DMS79 (cell line): ENCODE results near the gene AHRR.

Experiments
- DNase-seq: peaks from one replicate; lab custom pipeline; 2025; lab: John Stamatoyannopoulos, UW

The AHRR gene

DNA sequence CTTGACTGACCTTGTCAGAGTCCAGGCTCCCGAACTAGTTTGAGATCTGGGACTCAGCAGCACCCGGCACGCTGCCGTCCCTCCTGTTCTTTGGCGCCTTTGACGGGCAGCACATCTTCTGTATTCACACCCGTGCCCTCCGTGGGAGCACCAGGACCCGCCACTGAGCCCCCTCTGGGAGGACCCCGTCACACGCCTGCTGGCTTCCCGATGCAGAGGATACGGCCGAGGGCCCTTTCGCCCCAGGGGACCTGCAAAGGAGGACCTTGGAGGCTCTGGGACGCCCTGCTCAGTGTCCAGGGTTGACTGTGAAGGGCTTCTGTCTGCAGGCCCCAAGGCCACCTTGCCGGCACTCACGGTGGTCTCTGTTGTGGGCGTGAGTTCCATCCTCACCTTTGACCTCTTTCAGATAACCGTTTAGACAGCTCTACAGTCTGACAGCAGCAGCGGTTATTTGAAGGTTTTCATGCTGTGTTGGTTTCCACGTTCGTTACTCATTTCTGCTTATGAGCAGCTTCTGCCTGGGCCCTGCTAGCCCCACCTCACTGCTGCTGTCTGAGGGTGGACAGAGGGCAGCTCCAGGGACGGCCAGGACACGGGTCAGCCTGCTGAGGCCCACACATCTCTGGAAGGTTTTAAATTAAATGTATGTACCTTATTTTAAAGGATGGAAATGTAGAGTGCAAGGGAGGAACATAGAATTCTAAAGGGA lies 108.9 kb downstream of the AHRR start:
- DNase-seq: no peak

- DNase-seq: no peak
Measured at GRCh38 chr5:431001-431710, 109.6 kb downstream of the AHRR start.

DNA sequence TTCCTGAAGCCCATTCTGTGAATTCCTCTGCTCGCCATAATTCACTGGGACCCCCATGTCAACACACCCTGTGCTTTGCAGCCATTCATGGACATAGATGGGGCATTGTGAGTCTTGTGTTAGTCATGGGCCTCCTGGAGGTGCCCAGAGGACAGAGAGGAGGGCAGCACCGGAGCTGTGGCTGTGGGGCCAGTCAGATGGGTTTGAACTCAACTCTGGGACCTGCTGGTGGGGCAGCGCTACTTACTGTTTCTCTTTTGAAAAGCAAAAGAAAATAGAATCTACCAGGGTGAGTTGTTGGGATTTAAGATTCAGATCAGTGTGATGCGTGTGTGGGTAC lies 110.2 kb downstream of the AHRR start:
- DNase-seq: no peak

DNA sequence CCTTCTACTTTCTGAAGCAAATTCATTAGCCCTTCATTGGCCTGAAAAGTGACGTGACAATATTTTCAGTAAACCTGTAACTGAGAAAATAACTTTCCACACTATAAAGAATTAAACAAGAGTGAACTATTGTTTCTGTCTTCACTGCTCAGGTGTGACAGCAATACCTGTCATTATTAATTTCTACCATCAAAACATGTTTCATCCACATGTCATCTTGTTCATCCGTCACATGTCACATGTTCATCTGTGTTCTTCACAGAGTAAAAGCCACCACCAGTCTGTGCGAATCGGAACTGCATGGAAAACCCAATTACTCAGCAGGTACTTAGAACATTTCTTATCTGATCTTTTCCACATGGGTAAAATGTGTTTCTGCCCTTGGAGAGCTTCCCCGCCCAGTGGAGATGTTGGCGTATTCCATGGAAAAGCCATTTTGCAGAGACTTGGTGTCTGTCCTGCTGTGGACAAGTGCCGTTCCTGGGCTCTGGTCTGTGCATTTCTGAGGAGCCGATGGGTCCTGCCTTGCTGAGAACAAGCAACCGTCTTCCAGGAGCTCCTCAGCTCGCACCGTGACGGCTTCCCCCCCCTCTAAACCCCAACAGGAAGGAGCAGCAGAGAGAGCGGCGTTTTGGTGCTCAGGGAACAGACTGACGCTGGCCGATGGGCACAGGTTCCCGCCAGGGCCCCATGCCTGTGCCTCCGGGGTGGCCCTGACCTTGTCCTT lies 110.8 kb downstream of the AHRR start:
- no peak for DNase-seq

GRCh38 chr5:432928-433791 lies 111.6 kb downstream of the AHRR start:
- DNase-seq: no peak

GRCh38 chr5:433836-434235 lies 112.3 kb downstream of the AHRR start:
- no peak for DNase-seq

DNA sequence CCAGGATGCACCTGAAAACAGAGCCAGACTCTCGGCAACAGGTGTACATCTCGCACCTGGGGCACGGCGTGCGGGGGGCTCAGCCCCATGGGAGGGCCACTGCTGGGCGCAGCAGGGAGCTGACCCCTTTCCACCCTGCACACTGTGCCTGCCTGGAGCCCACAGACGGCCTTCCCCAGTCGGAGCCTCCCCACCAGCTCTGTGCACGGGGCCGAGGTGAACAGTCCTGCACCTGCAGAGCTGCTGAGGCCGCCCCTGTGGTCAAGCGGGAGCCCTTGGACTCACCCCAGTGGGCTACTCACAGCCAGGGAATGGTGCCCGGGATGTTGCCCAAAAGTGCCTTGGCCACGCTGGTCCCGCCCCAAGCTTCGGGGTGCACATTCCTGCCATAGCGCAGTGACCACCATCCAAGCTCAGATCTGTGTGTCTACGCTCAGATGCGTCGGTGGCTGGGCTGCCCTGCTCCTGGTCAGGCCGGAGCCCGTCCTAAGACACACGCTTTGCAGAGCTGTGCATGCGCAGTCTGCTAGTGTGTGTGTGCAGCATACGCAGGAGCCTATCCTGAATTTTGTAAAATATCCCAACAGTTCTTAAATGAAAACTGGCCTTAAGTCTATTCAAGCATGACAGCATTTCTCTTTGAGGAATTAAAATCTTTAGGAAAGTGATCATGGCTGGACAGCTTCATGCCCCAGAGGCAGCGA lies 113.1 kb downstream of the AHRR start:
- DNase-seq: no peak

DNA sequence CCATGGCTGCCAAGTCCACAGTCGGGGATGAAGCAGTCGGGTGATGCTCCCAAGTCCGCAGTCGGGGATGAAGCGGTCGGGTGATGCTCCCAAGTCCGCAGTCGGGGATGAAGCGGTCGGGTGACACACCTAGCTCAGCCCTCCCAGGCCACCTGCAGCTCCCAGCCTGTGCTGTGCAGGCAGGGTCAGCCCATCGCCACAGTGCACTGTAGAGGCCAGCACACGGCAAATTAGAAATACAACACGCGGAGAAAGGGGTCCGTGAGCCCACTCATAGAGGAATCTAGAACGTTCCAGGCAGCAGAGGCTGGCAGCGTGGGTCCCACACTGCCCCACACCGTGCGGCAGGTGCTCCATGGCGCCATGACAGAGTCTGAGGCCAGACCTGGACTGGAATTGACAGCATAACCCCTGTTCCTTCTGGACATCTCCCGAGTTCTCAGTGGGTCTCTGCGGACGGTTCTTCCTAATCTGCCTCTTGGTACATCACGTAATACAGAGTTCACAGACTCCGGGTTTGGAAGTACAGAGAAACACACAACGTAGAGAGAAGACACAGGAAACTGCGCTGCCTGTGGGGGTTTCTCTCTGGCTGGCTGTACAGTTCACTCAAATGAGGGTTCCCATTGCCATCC lies 113.8 kb downstream of the AHRR start:
- DNase-seq: no peak

DNA sequence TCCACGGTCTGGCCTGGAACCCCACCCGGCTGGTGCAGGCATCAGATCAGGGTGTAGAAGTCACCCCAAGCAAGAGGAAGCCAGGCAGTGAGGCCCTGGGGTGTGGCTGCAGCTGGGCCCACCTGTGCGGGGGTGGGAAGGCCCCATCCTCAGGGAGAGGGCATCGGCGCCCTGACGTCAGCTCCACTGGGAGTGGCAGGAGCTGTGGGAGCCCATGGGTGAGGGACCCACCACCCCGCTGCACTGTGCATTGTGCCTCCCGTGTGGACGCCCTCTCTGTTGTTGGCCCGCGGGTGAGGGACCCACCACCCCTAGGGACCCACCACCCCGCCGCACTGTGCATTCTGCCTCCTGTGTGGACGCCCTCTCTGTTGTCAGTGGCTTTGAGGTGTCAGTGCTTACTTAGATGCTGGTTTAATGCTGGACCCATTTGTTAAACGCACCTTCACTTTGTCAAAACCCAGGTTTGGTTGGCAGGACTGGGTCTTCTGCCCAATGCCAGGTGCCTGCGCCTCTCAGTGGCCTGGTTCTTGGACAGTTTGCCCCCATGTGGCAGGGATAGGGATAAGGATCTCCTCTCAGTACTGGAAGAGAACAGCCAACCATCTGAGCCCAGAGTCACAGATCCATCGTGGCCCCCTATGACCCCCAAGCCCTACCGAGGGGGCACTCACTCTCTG lies 114.6 kb downstream of the AHRR start:
- no peak for DNase-seq

- DNase-seq: no peak
Measured at GRCh38 chr5:436641-436975, 115.1 kb downstream of the AHRR start.

- DNase-seq: no peak
Measured at GRCh38 chr5:437281-437771, 115.8 kb downstream of the AHRR start.

DNA sequence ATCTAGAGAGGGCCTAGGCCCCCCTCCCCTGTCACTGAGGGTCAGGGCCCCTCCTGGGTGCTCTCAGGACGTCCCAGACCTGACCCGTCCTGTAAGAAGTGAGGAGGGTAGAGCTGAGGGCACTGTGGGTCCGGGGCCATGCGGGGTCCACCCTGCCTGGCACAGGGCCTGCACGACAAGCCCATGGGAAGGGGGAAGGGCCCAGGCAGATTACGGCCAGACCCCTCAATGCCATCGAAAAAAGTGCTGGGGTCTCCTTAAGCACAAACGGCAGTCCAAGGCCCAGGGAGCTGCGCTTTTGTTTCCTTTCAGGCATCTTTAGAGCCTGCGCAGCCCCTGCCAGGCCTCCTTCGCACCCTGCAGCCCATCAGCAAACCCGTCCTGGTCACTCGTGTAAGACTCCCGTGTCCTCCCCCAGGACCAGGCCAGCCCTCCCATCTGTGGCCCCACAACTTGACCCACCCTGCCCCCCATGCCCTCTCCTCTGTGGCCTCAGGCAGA lies 117.0 kb downstream of the AHRR start:
- no peak for DNase-seq

- no peak for DNase-seq
Measured at GRCh38 chr5:439181-439580, 117.7 kb downstream of the AHRR start.

- DNase-seq: no peak
Measured at GRCh38 chr5:439636-440035, 118.1 kb downstream of the AHRR start.

DNA sequence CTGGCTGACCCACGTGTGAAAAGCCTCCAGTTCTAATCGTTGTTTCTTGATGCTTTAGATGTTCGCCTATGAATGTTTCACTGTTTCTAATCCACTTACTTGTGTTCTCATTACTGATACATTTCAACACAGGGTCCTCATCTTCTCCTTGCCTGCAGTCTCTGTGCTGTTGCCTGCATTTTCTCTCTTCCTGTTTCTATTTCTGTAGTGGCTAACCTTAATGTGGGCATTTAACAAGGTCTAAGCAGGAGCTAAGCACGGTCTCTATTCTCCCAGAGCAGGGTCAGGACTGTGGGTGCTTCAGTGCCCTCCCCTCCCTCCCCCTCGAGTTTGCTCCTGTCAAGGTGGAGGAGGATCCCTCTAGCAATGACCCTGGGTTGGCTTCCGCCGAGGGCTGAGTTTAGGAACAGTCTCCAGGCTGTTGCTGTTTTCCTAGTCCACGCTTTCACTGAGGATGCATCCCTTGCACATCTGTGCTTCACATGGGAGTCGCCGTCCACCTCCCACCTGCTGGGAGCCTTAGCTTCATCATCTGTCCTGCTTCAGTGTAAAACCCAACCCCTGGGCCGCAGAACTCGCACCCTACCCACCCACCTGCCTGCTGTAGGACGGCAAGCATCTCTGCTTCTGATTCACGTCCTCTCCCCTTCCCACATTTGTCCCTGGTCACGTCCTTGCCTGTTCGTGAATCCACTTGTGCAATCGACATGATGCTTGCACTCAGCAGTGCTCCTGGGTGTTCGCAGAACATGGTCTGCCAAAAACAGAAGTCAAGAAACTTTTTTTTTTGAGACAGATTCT lies 119.1 kb downstream of the AHRR start:
- DNase-seq: no peak

DNA sequence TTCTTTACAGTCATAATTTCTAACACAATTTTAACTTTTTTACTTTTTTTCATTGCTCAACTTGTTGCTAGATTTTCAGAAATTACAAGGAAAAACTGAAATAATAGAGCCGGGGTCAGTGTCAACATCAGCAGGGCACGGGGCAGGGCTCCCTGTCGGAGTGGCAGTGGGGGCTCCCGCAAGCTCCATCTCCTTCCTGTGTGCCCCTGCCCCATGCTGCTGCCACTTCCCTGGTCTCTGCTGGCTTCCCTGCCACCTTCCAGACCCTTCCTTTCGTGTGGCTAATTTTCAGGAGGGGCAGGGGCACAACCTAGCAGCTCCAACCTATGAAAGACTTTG lies 120.5 kb downstream of the AHRR start:
- DNase-seq: no peak

DNA sequence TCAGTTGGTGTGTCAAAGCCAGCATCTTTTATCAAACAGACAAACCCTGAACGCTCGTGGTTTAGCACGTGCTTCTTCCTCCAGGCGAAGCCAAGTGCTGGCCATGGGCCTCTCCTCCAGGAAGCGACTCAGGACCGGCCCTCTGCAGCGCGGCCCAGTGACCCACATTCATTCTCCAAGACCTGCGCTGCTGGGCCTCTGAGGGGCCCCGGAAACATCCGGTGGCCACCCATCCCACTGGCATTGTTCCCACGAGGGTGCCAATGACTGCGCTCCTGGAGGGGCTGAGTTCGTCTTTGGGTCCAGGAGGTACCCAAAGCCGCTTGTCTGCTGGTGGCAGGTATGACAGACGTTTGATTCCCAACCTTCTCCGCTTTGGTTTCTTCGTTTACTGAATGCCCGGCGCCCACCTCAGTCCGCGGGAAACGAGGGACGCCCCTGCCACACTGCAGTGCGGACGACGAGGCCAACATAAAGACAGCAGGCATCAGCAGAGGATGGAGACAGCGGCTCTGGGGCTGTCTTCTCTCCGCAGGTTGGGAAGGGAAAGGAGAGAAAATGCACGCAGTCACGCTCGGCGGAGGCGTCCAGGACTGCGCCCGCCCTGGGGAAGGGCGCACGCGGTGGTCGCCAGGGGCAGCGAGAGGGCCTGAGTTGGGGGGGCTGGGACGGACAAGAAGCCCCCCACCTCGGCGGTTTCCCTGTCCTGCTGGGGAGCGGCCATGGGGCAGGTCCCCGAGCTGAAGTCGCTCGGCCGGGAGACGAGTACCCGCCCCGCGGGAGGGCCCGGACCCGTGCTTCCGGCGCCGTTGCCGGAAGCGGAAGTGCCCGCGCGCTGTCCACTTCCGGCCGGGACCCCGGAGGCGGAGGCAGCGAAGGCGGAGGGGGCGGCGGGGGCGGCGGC lies 121.1 kb downstream of the AHRR start, which contains the start of gene EXOC3:
TSS of gene EXOC3 (plus strand) at position 842 of the 904 bp plus-strand sequence. CDS start 3,030 bp downstream, outside the sequence.
- peak; percentile 14 for DNase-seq
